LHCN-M2 (cell line): ENCODE results near the gene ZNF414. TPM values are rescaled to one million over a fixed set of nuclear protein-coding genes. Genes with fewer than 3 reads are reported as not detected.

ENCODE experiments used
- DNase-seq: peaks from one replicate; pipeline ENCODE4 v3.0.0-alpha.2; 2012; ENCODE audit warnings: low read depth
- total RNA-seq: library from RNA; depleted of rRNA; stranded (reverse); fragments of >200 nt; gene quantifications from 2 replicates; pipeline ENCODE4 v1.2.3, GENCODE V29; 2014; rRNA removed

Gene ZNF414
- total RNA-seq, 1 experiment from 2014 or later: 9.1 TPM

- no peak for DNase-seq
Measured at GRCh38 chr19:8466018-8466417, 47.9 kb downstream of the ZNF414 start.

- no peak for DNase-seq
Measured at GRCh38 chr19:8463365-8463764, 50.6 kb downstream of the ZNF414 start.

GRCh38 chr19:8462571-8462970 is 51.4 kb downstream of the ZNF414 start:
- DNase-seq: no peak

GRCh38 chr19:8461891-8462290 is 52.1 kb downstream of the ZNF414 start:
- no peak for DNase-seq

GRCh38 chr19:8461376-8461775 is 52.6 kb downstream of the ZNF414 start:
- peak; percentile 52 for DNase-seq

- DNase-seq: no peak
Measured at GRCh38 chr19:8460516-8461298, 53.3 kb downstream of the ZNF414 start.

Other genes with a start within 250 kb of the ZNF414 start
- gene CD320, start 205.8 kb downstream of the ZNF414 start, total RNA-seq: 157 and 165 TPM in 2 replicates
- gene NDUFA7, start 192.8 kb downstream of the ZNF414 start, total RNA-seq: 22.7 and 34.9 TPM in 2 replicates
- 119 and 242 TPM in 2 replicates for gene RPS28, start 192.7 kb downstream of the ZNF414 start, total RNA-seq
- gene KANK3, start 170.9 kb downstream of the ZNF414 start, total RNA-seq: 0.11 and 1.2 TPM in 2 replicates
- 48.7 and 82.3 TPM in 2 replicates for gene ANGPTL4, start 150.0 kb downstream of the ZNF414 start, total RNA-seq
- gene RAB11B, start 123.8 kb downstream of the ZNF414 start, total RNA-seq: 13.0 and 13.5 TPM in 2 replicates
- gene MARCHF2, start 100.9 kb downstream of the ZNF414 start, total RNA-seq: 34.2 and 44.5 TPM in 2 replicates
- 91.8 and 118 TPM in 2 replicates for gene HNRNPM, start 69.2 kb downstream of the ZNF414 start, total RNA-seq
- gene PRAM1, start 11.5 kb downstream of the ZNF414 start, total RNA-seq: not detected in 2 replicates
- 0.11 and 0.13 TPM in 2 replicates for gene MYO1F, start 63.3 kb upstream of the ZNF414 start, total RNA-seq
- 0.06 and 0.46 TPM in 2 replicates for gene ADAMTS10, start 96.5 kb upstream of the ZNF414 start, total RNA-seq
- gene NFILZ, start 116.5 kb upstream of the ZNF414 start, total RNA-seq: not detected in 2 replicates
- not detected in 2 replicates for gene ACTL9, start 184.6 kb upstream of the ZNF414 start, total RNA-seq
- not detected in 2 replicates for gene OR2Z1, start 207.5 kb upstream of the ZNF414 start, total RNA-seq